ENCODE data around the gene IZUMO2.

The IZUMO2 gene

DNA sequence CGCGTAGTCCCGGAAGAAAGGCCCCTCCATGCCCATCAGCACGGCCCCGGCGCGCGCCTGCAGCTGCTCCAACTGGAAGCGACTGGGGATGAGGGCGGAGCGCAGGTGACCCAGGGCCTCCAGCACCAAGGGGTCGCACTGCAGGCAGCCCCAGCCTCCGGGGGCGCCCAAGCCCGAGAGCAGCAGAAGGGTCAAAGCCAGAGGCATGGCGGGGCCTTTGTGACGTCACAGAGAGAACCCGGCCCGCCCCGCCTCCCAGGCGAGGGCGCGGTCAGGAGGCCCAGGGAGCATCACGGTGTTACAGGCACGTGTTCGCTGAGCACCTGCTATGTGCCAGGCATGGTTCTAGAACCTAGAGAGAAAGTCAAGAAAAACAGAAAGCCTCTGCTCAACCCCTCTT is at the start of gene IZUMO2:
IZUMO2 (minus strand) TSS at position 294 of the 400 bp plus-strand sequence; CDS start at position 207, 87 bp downstream.
- Histone ChIP-seq H3K36me3 (ENCODE audit: control insufficient read depth, low read depth, low read length) (no peaks in the 10 kb centered on the region), H3K4me1 (ENCODE audit: control insufficient read depth, low read depth, low read length) (no peaks in the 10 kb centered on the region), H3K9me3 (ENCODE audit: control insufficient read depth, low read depth, low read length) (no peaks in the 10 kb centered on the region), H3K9ac (ENCODE audit: low read length) (no peak within 1 kb of the TSS), H3K27me3 (ENCODE audit: control insufficient read depth, insufficient read depth, low read length) (no peaks in the 10 kb centered on the region), H3K27ac (ENCODE audit: low read length) (no peak within 1 kb of the TSS), H3K4me3 (ENCODE audit: low read length) (no peak within 1 kb of the TSS)

DNA sequence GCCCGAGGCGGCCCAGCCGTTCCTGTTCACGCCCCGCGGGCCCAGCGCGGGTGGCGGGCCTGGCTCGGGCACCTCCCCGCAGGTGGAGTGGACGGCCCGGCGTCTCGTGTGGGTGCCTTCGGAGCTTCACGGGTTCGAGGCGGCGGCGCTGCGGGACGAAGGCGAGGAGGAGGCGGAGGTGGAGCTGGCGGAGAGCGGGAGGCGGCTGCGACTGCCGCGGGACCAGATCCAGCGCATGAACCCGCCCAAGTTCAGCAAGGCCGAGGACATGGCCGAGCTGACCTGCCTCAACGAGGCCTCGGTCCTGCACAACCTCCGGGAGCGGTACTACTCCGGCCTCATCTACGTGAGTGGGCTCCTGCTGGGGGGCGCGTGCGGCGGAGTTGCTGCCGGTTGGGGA is 47.3 kb upstream of the IZUMO2 start:
- Histone ChIP-seq H3K4me1 (ENCODE audit: control insufficient read depth, low read depth, low read length) (peaks cover 12% of the 10 kb centered on the region), H3K36me3 (ENCODE audit: control insufficient read depth, low read depth, low read length) (no peaks in the 10 kb centered on the region), H3K4me3 (ENCODE audit: low read length) (no peak overlapping the region), H3K27me3 (ENCODE audit: control insufficient read depth, insufficient read depth, low read length) (no peaks in the 10 kb centered on the region), H3K9ac (ENCODE audit: low read length) (no peak overlapping the region), H3K27ac (ENCODE audit: low read length) (no peak overlapping the region), H3K9me3 (ENCODE audit: control insufficient read depth, low read depth, low read length) (no peaks in the 10 kb centered on the region)

DNA sequence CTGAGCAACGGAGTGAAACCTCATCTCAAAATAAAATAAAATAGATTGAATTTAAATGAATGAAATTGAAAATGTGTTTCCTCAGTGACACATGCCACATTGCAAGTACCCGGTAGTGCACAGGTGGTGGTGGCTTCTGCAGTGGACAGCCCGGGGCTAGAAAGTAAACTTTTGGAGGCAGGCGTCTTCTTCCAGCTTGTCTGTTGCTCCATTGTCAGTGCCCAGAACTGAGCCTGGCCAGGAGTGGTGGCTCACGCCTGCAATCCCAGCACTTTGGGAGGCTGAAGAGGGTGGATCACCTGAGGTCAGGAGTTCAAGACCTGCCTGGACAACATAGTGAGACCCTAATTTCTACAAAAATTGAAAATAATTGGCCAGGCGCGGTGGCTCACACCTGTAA is 46.0 kb upstream of the IZUMO2 start:
- Histone ChIP-seq H3K36me3 (ENCODE audit: control insufficient read depth, low read depth, low read length) (no peaks in the 10 kb centered on the region), H3K9ac (ENCODE audit: low read length) (no peak overlapping the region), H3K9me3 (ENCODE audit: control insufficient read depth, low read depth, low read length) (no peaks in the 10 kb centered on the region), H3K27me3 (ENCODE audit: control insufficient read depth, insufficient read depth, low read length) (peaks cover 4% of the 10 kb centered on the region), H3K27ac (ENCODE audit: low read length) (no peak overlapping the region), H3K4me1 (ENCODE audit: control insufficient read depth, low read depth, low read length) (peaks cover 3% of the 10 kb centered on the region), H3K4me3 (ENCODE audit: low read length) (no peak overlapping the region)

DNA sequence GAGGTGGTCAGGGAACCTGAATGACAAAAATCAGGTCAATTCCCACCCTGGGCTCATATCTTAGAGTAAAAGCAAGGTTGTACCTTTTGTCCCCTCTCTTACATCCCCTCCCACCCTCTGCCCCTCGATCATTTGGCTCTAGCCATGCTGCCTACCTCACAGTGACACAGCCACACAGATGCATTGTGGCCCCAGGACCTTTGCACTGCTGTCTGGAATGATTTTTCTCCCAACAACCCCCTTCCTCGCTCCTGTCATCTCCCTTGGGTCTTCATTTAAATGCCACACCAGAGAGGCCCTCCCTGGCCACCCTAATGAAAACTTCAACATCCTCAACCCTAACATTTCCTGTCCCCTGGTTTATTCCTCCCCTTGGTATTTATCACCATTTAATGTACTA is 44.6 kb upstream of the IZUMO2 start:
- Histone ChIP-seq H3K4me1 (ENCODE audit: control insufficient read depth, low read depth, low read length) (peaks cover 3% of the 10 kb centered on the region), H3K27ac (ENCODE audit: low read length) (no peak overlapping the region), H3K9me3 (ENCODE audit: control insufficient read depth, low read depth, low read length) (no peaks in the 10 kb centered on the region), H3K9ac (ENCODE audit: low read length) (no peak overlapping the region), H3K27me3 (ENCODE audit: control insufficient read depth, insufficient read depth, low read length) (peaks cover 11% of the 10 kb centered on the region), H3K36me3 (ENCODE audit: control insufficient read depth, low read depth, low read length) (no peaks in the 10 kb centered on the region), H3K4me3 (ENCODE audit: low read length) (no peak overlapping the region)

DNA sequence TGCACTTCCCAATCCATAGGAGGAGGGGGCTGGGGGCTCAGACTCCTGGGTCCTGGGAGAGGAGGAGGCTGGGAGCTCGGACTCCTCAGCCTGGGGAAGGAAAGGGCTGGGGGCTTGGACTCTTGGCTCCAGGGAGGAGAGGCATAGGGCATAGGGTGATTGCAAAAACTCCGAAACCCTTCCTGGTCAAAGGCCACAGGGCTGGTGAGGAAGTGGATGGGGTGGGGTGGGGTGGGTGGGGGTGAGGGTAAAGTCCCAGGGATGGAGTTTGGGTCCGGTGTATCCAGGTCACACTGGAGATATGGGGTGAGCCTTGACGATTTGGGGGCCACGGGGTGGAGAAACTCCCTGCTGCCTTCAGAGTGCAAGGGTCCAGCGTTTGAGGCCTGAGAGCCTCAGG is 43.1 kb upstream of the IZUMO2 start:
- no peaks in the 10 kb centered on the region for H3K9me3 ChIP-seq (ENCODE audit: control insufficient read depth, low read depth, low read length)
- H3K4me3 ChIP-seq (ENCODE audit: low read length): no peak overlapping the region
- H3K9ac ChIP-seq (ENCODE audit: low read length): no peak overlapping the region
- no peaks in the 10 kb centered on the region for H3K36me3 ChIP-seq (ENCODE audit: control insufficient read depth, low read depth, low read length)
- peaks cover 3% of the 10 kb centered on the region for H3K4me1 ChIP-seq (ENCODE audit: control insufficient read depth, low read depth, low read length)
- no peak overlapping the region for H3K27ac ChIP-seq (ENCODE audit: low read length)
- H3K27me3 ChIP-seq (ENCODE audit: control insufficient read depth, insufficient read depth, low read length): peaks cover 15% of the 10 kb centered on the region

DNA sequence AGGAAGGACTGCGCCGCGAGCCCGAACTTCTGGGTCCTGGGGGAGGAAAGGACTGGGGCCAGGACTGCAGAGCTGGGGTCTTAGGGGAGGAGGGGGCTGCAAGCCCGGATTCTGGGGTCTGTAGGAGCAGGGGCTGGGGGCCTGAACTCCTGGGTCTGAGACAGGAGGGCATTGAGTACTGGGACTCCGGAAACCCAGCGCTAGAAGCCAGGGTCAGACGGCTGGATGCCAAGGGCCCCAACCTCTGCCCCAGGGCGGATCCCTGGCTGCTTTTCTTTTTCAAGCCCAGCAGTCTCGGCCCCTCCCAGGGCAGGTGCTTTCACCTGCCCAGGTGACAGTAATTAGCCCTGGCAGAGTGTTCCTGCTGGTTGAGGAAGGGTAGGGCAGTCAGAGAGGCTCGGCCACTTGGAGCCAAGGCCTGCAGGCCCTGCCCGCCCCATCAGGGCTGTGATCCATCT is 42.6 kb upstream of the IZUMO2 start:
- Histone ChIP-seq H3K4me1 (ENCODE audit: control insufficient read depth, low read depth, low read length) (peaks cover 3% of the 10 kb centered on the region), H3K4me3 (ENCODE audit: low read length) (peak overlapping the region; percentile 57), H3K9me3 (ENCODE audit: control insufficient read depth, low read depth, low read length) (no peaks in the 10 kb centered on the region), H3K27me3 (ENCODE audit: control insufficient read depth, insufficient read depth, low read length) (peaks cover 15% of the 10 kb centered on the region), H3K9ac (ENCODE audit: low read length) (peak overlapping the region; percentile 27), H3K27ac (ENCODE audit: low read length) (no peak overlapping the region), H3K36me3 (ENCODE audit: control insufficient read depth, low read depth, low read length) (no peaks in the 10 kb centered on the region)

DNA sequence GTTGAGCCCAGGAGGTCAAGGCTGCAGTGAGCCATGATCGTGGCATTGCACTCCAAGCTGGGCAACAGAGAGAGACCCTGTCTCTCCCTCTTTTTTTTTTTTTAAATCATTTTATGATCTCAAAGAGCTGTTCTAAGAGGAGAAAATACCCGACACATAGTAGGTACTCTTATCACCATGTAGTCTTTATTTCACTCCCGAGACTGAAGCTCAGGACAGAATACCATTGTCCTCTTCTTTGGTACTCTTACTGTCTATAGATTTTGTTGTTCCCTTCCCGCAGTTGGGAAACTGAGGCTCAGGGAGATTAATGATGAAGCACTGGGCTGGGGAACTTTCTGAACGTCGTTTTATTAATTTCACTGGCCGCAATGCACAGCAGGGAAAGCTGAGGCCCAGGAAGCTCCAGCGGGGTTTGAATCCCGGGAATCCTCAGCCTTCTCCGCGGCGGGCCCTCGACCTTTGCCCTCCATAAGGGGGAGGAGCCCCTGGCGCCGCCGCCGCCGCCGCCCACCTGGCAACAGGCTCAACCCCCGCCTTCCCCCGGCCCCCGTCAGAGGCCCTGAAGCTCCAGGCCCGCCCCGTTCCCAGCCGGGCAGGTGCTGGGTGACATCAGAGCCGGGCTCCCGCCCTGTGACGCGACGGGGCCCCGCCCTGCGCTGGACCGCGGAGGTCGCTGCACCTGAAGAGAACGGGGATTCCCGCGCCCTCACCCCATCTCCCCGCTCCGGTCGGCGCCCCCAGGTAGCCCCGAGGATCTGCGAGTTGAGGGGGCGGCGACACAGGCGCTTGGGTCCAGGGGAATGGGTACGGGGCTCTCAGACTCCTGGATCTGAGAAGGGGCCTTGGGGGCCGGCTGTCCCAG is 42.0 kb upstream of the IZUMO2 start:
- Histone ChIP-seq H3K36me3 (ENCODE audit: control insufficient read depth, low read depth, low read length) (no peaks in the 10 kb centered on the region), H3K9me3 (ENCODE audit: control insufficient read depth, low read depth, low read length) (no peaks in the 10 kb centered on the region), H3K9ac (ENCODE audit: low read length) (peak overlapping the region; percentile 27), H3K27me3 (ENCODE audit: control insufficient read depth, insufficient read depth, low read length) (peaks cover 15% of the 10 kb centered on the region), H3K4me1 (ENCODE audit: control insufficient read depth, low read depth, low read length) (peaks cover 3% of the 10 kb centered on the region), H3K27ac (ENCODE audit: low read length) (no peak overlapping the region), H3K4me3 (ENCODE audit: low read length) (peak overlapping the region; percentile 57)

DNA sequence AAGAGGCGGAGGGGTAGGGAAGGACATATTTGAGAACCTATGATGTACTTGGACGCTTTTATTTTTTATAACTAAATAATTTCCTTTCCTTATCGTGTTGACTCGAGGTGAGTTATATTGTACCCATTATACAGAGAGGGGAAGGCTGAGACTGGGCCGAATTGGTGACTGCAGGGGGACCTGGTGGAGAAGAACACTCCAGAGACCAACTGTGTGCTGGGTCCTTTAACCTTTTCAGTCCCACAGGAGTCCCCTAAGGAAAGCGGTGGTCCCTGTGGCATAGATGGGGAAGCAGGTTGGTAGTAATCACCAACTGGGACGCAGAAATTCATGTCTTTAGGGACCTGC is 41.0 kb upstream of the IZUMO2 start:
- no peaks in the 10 kb centered on the region for H3K9me3 ChIP-seq (ENCODE audit: control insufficient read depth, low read depth, low read length)
- H3K4me1 ChIP-seq (ENCODE audit: control insufficient read depth, low read depth, low read length): peaks cover 3% of the 10 kb centered on the region
- peak overlapping the region; percentile 65 for H3K4me3 ChIP-seq (ENCODE audit: low read length)
- H3K27ac ChIP-seq (ENCODE audit: low read length): no peak overlapping the region
- peaks cover 15% of the 10 kb centered on the region for H3K27me3 ChIP-seq (ENCODE audit: control insufficient read depth, insufficient read depth, low read length)
- no peaks in the 10 kb centered on the region for H3K36me3 ChIP-seq (ENCODE audit: control insufficient read depth, low read depth, low read length)
- H3K9ac ChIP-seq (ENCODE audit: low read length): no peak overlapping the region

DNA sequence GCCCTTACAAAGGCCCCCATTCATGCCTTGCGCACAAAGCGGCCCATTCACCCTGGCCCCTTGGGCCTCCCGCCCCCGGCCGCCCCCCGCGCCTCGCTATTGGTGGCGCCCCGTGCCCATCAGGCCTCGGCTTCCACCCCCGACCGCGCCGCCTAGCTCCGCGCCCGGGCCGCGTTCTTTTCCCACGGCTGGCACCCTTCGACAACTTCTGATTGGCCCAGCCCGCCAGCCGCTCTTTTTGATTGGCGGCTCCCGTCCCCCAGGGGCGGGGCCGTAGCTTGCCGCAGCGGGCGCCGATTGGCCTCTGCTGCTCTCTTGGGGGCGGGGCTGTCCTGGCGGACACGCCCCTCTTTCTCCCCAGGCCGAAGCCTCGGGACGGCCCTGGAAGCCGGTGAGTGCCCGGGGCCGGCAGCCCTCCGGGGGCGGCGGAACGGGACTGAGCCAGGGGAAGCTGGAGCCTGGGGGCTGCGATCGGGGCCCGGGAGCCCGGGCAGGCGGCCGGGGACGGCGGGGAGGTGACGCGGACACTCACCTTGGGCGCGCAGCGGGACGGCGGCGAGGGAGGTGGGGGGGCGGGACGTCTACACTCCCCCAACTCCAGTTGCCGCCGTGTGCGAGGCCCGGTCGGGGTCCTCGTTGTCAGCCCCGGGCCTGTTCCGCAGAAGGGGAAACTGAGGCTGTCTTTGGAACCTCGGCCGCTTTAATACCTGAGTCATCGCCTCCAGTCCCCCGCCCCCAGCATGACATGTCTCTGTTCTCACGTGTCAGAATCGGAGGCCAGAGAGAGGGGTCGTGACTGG is 40.4 kb upstream of the IZUMO2 start, which contains the start of gene MYH14:
MYH14 (plus strand) TSS at position 342 of the 800 bp plus-strand sequence. CDS start 6,744 bp downstream, outside the sequence.
- Histone ChIP-seq H3K27me3 (ENCODE audit: control insufficient read depth, insufficient read depth, low read length) (peaks cover 15% of the 10 kb centered on the region), H3K27ac (ENCODE audit: low read length) (no peak within 1 kb of the TSS), H3K4me1 (ENCODE audit: control insufficient read depth, low read depth, low read length) (peaks cover 3% of the 10 kb centered on the region), H3K4me3 (ENCODE audit: low read length) (peak within 1 kb of the TSS; percentile 65), H3K9ac (ENCODE audit: low read length) (peak within 1 kb of the TSS; percentile 45), H3K36me3 (ENCODE audit: control insufficient read depth, low read depth, low read length) (no peaks in the 10 kb centered on the region), H3K9me3 (ENCODE audit: control insufficient read depth, low read depth, low read length) (no peaks in the 10 kb centered on the region)

DNA sequence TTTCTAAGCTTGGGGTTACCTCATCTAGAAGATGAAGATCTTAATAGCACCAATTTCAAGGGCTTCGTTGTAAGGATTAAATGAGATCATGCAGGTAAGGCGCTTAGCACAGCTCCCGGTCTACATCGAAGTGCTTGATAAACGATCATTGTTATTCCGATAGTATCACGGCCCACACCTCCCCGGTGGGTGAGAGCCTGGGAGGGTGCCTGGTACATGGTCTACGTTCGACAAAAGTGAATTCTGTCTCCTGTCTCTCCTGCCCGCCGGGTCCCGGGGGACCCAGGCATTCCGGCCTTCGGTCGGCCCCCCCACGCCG is 39.8 kb upstream of the IZUMO2 start:
- Histone ChIP-seq H3K36me3 (ENCODE audit: control insufficient read depth, low read depth, low read length) (no peaks in the 10 kb centered on the region), H3K27ac (ENCODE audit: low read length) (no peak overlapping the region), H3K9me3 (ENCODE audit: control insufficient read depth, low read depth, low read length) (no peaks in the 10 kb centered on the region), H3K4me3 (ENCODE audit: low read length) (peak overlapping the region; percentile 59), H3K9ac (ENCODE audit: low read length) (no peak overlapping the region), H3K4me1 (ENCODE audit: control insufficient read depth, low read depth, low read length) (peaks cover 3% of the 10 kb centered on the region), H3K27me3 (ENCODE audit: control insufficient read depth, insufficient read depth, low read length) (peaks cover 15% of the 10 kb centered on the region)

DNA sequence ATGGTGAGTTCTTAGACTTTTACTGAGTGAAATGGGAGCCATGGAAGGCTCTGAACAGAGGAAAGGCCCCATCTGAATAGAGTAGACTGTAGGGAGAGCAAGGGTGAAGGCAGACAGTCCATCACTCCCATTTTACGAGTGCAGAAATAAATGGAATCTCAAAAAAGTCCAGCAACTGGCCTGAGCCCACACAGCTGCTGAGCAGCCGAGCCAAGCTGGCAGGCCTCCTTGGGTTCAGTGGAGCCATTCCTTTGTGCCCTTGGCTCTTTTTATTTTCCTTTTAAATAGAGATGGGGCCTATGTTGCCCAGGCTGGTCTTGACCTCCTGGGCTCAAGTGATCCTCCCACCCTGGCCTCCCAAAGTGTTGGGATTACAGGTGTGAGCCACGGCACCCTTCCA is 39.3 kb upstream of the IZUMO2 start:
- H3K9me3 ChIP-seq (ENCODE audit: control insufficient read depth, low read depth, low read length): no peaks in the 10 kb centered on the region

More for the DNA sequence above, 39.3 kb upstream of the IZUMO2 start:
- Histone ChIP-seq H3K27me3 (ENCODE audit: control insufficient read depth, insufficient read depth, low read length) (peaks cover 15% of the 10 kb centered on the region), H3K9ac (ENCODE audit: low read length) (no peak overlapping the region), H3K27ac (ENCODE audit: low read length) (no peak overlapping the region), H3K4me1 (ENCODE audit: control insufficient read depth, low read depth, low read length) (peaks cover 3% of the 10 kb centered on the region), H3K4me3 (ENCODE audit: low read length) (no peak overlapping the region), H3K36me3 (ENCODE audit: control insufficient read depth, low read depth, low read length) (no peaks in the 10 kb centered on the region)
